Measurements from ENCODE around the gene RPS27.

RPS27 gene

GRCh38 chr1:153990468-153991150 is at the start of gene RPS27:
Gene RPS27 (plus strand): TSS chr1:153990762. CDS start chr1:153990797, 35 bp downstream.
- peak; percentile 94 for DNase-seq (ENCODE audit: low read depth, low spot score)
- H3K9ac ChIP-seq (ENCODE audit: insufficient read length) = peak within 1 kb of the TSS; percentile 94
- peaks cover 46% of the 10 kb centered on the region for H3K36me3 ChIP-seq (ENCODE audit: insufficient read depth, low read length)
- H3K4me3 ChIP-seq = peak within 1 kb of the TSS; percentile 93
- peak within 1 kb of the TSS; percentile 81 for H3K27ac ChIP-seq
- peak; percentile 100 for TF ChIP-seq POLR2AphosphoS5 (IDR thresholded peaks at IDR 0.05; ENCODE audit: borderline replicate concordance, low read depth, low read length)
- no peak for TF ChIP-seq FOXP2 (optimal IDR thresholded peaks at IDR 0.05; ENCODE audit: control extremely low read depth, extremely low read length, insufficient read depth)
- no peaks in the 10 kb centered on the region for H3K9me3 ChIP-seq (ENCODE audit: low read depth, low read length)

DNA sequence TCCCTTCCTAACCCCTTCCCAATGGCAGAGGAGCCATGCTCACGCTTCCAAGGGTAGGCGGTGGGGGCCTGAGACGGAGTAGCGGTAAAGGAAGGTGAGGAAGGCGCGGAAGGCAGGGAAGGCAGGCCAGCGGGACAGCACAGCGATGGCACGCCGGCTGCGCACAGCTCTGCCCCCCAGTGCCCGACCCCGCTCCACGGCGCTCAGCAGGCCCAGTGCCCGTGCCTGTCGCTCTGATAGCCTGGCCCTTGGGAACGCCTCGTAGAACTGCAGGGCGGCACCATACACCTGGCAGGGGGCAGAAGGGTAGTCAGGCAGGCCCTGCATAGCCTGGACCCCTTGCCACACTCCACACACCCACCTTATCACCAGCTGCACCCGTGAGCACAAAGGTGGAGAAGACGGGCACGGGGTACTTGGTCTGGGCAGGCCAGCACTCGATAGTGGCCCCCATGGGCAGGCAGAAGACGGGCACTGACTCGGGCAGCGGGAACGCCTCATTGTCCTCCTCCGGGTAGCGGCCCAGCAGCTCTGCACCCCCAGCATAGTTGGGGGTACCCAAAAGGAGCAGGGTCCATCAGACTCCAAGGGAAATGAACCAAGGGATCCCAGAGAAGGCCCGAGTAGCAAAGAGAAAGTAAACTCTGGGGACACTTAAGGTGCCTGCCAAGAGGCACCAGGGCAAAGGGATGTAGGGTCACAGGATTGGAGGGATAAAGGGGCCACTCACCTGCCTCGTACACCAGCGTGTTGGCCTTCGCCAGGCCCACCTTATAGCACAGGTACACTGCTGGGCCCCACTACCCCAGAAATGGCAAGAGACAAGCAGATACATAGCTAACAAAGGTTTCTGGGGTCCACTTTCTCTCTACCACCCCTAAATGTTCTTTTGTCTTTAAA is 48.5 kb upstream of the RPS27 start:
- TF ChIP-seq EZH2 (IDR thresholded peaks at IDR 0.05) (no peak), FOXP2 (optimal IDR thresholded peaks at IDR 0.05; ENCODE audit: control extremely low read depth, extremely low read length, insufficient read depth) (no peak), POLR2AphosphoS5 (IDR thresholded peaks at IDR 0.05; ENCODE audit: borderline replicate concordance, low read depth, low read length) (no peak)
- no peak for DNase-seq (ENCODE audit: low read depth, low spot score)
- no peaks in the 10 kb centered on the region for H3K9me3 ChIP-seq (ENCODE audit: low read depth, low read length)
- H3K27ac ChIP-seq = no peak overlapping the region
- H3K9ac ChIP-seq (ENCODE audit: insufficient read length) = no peak overlapping the region
- no peak overlapping the region for H3K4me3 ChIP-seq
- H3K36me3 ChIP-seq (ENCODE audit: insufficient read depth, low read length) = peaks cover under 1% of the 10 kb centered on the region; the same call in 1 of the 2 replicates

- TF ChIP-seq POLR2AphosphoS5 (IDR thresholded peaks at IDR 0.05; ENCODE audit: borderline replicate concordance, low read depth, low read length) = no peak
- TF ChIP-seq FOXP2 (optimal IDR thresholded peaks at IDR 0.05; ENCODE audit: control extremely low read depth, extremely low read length, insufficient read depth) = no peak
- no peak for TF ChIP-seq EZH2 (IDR thresholded peaks at IDR 0.05)
- no peak overlapping the region for H3K27ac ChIP-seq
- H3K4me3 ChIP-seq = no peak overlapping the region
- H3K9ac ChIP-seq (ENCODE audit: insufficient read length) = no peak overlapping the region
- DNase-seq (ENCODE audit: low read depth, low spot score) = no peak
- no peaks in the 10 kb centered on the region for H3K9me3 ChIP-seq (ENCODE audit: low read depth, low read length)
- H3K36me3 ChIP-seq (ENCODE audit: insufficient read depth, low read length) = no peaks in the 10 kb centered on the region; the same call in 1 of the 2 replicates
Observed at GRCh38 chr1:153942766-153943549, 47.6 kb upstream of the RPS27 start.

- H3K36me3 ChIP-seq (ENCODE audit: insufficient read depth, low read length) = no peaks in the 10 kb centered on the region
- H3K27ac ChIP-seq = peak overlapping the region; percentile 63
- no peak for TF ChIP-seq EZH2 (IDR thresholded peaks at IDR 0.05)
- TF ChIP-seq POLR2AphosphoS5 (IDR thresholded peaks at IDR 0.05; ENCODE audit: borderline replicate concordance, low read depth, low read length) = no peak
- no peak for TF ChIP-seq FOXP2 (optimal IDR thresholded peaks at IDR 0.05; ENCODE audit: control extremely low read depth, extremely low read length, insufficient read depth)
- no peak for DNase-seq (ENCODE audit: low read depth, low spot score)
- peak overlapping the region; percentile 92; the same call in 1 of the 2 replicates for H3K4me3 ChIP-seq
- H3K9ac ChIP-seq (ENCODE audit: insufficient read length) = no peak overlapping the region
- H3K9me3 ChIP-seq (ENCODE audit: low read depth, low read length) = no peaks in the 10 kb centered on the region
Observed at GRCh38 chr1:153944005-153944826, 46.3 kb upstream of the RPS27 start.

- no peak for TF ChIP-seq POLR2AphosphoS5 (IDR thresholded peaks at IDR 0.05; ENCODE audit: borderline replicate concordance, low read depth, low read length)
- TF ChIP-seq EZH2 (IDR thresholded peaks at IDR 0.05) = no peak
- no peak for TF ChIP-seq FOXP2 (optimal IDR thresholded peaks at IDR 0.05; ENCODE audit: control extremely low read depth, extremely low read length, insufficient read depth)
- H3K9ac ChIP-seq (ENCODE audit: insufficient read length) = no peak overlapping the region
- H3K27ac ChIP-seq = peak overlapping the region; percentile 63
- H3K4me3 ChIP-seq = peak overlapping the region; percentile 92
- no peak for DNase-seq (ENCODE audit: low read depth, low spot score)
- H3K9me3 ChIP-seq (ENCODE audit: low read depth, low read length) = no peaks in the 10 kb centered on the region
- H3K36me3 ChIP-seq (ENCODE audit: insufficient read depth, low read length) = no peaks in the 10 kb centered on the region; the same call in 1 of the 2 replicates
Observed at GRCh38 chr1:153944827-153945117, 45.8 kb upstream of the RPS27 start.

DNA sequence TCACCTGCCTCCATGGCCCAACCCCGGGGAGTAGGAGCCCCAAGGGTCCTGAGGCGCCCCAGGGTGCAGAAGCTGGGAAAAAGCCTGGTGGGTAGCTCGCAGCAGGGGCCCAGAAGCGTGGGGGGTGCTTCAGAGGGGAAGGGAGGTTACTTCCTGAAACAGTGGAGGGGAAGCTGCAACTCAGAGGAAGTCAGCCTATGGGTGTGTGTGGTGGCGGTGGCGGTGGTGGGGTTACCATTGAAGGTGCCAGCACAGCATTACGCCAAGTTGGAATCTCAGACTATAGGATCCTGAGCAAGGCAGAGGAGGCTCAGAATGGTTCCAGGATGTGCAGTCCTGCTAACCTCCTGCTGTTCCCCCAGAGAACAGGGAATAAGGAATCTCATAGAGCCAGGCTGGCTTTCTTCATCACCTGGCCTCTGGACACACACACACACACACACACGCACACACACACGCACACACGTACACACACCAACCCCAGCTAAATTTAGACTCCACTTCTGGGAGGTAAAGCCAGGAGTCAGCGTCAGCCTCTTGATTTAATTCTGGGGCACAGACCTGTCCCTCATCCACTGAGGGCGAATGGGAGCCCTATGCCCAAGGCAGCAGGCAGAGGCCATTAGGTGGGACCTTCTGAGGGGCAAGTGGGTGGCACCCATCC is 45.3 kb upstream of the RPS27 start:
- H3K9me3 ChIP-seq (ENCODE audit: low read depth, low read length) = no peaks in the 10 kb centered on the region
- TF ChIP-seq POLR2AphosphoS5 (IDR thresholded peaks at IDR 0.05; ENCODE audit: borderline replicate concordance, low read depth, low read length) (no peak; the same call in 1 of the 2 replicates), FOXP2 (optimal IDR thresholded peaks at IDR 0.05; ENCODE audit: control extremely low read depth, extremely low read length, insufficient read depth) (no peak), EZH2 (IDR thresholded peaks at IDR 0.05) (no peak)
- H3K27ac ChIP-seq = peak overlapping the region; percentile 63
- DNase-seq (ENCODE audit: low read depth, low spot score) = no peak
- H3K9ac ChIP-seq (ENCODE audit: insufficient read length) = peak overlapping the region; percentile 84
- peaks cover 4% of the 10 kb centered on the region; the same call in 1 of the 2 replicates for H3K36me3 ChIP-seq (ENCODE audit: insufficient read depth, low read length)
- H3K4me3 ChIP-seq = peak overlapping the region; percentile 92

All from SK-N-MC (cell line).